CD14-positive monocyte (primary cell): ENCODE results near the gene LAMB1. TPM values are rescaled to one million over a fixed set of nuclear protein-coding genes. Genes with fewer than 3 reads are reported as not detected.

Experiments
- DNase-seq, 3 donors: peaks; one replicate each; pipeline ENCODE4 v3.0.0-alpha.2; 2011 to 2022
- H2AFZ ChIP-seq: 2 replicates; pipeline ENCODE4 v1.6.0; 2012; ENCODE audit warnings: mild to moderate bottlenecking, low read depth, low read length, inconsistent platforms; ENCODE audit not compliant: insufficient read depth, poor library complexity, severe bottlenecking
- H3K27ac ChIP-seq, 2 donors: 1 replicate in 1 of 2; 2 replicates in 1 of 2; pipeline ENCODE4 v1.5.1; 2012 to 2013; ENCODE audit warnings: low read length in 2 of 2, control low read depth in 1 of 2, inconsistent platforms in 1 of 2, low read depth in 1 of 2, mild to moderate bottlenecking in 1 of 2
- H3K27me3 ChIP-seq, 2 donors: one replicate each; pipeline versions ENCODE4 v1.6.0 to v1.6.1; 2011 to 2013; ENCODE audit warnings: low read length in 2 of 2; ENCODE audit not compliant: control insufficient read depth in 2 of 2, insufficient read depth in 2 of 2
- H3K36me3 ChIP-seq, 2 donors: replicated peaks in 1 of 2; 1 replicate in 1 of 2; 2 replicates in 1 of 2; pipeline versions ENCODE4 v1.5.1 to v1.6.1; 2012 to 2013; ENCODE audit warnings: low read length in 2 of 2, control low read depth in 1 of 2, inconsistent platforms in 1 of 2, mild to moderate bottlenecking in 1 of 2; ENCODE audit not compliant: insufficient read depth in 2 of 2, control insufficient read depth in 1 of 2
- H3K4me1 ChIP-seq, 2 donors: 1 replicate in 1 of 2; 2 replicates in 1 of 2; pipeline versions ENCODE4 v1.5.1 to v1.6.1; 2012 to 2013; ENCODE audit warnings: low read length in 2 of 2, control low read depth in 1 of 2, inconsistent platforms in 1 of 2, mild to moderate bottlenecking in 1 of 2, moderate library complexity in 1 of 2; ENCODE audit not compliant: insufficient read depth in 2 of 2, control insufficient read depth in 1 of 2
- H3K4me2 ChIP-seq: replicated peaks from 2 replicates; pipeline ENCODE3; 2012; ENCODE audit warnings: low read length, moderate library complexity, mild to moderate bottlenecking; ENCODE audit not compliant: poor library complexity, severe bottlenecking; ENCODE audit errors: extremely low read depth
- H3K4me3 ChIP-seq, 3 experiments: fragments of 200-600 bp in 1 of 3; sonication (generic) in 1 of 3; replicated peaks in 1 of 3; 1 replicate in 2 of 3; 2 replicates in 1 of 3; pipeline ENCODE4 v1.5.1; 2011 to 2013; ENCODE audit warnings: low read length in 3 of 3, mild to moderate bottlenecking in 3 of 3, control low read depth in 2 of 3, low read depth in 2 of 3, inconsistent platforms in 1 of 3, moderate library complexity in 1 of 3
- H3K79me2 ChIP-seq: 2 replicates; pipeline ENCODE4 v1.6.0; 2012; ENCODE audit warnings: mild to moderate bottlenecking, control low read depth, inconsistent platforms, low read length, moderate library complexity; ENCODE audit not compliant: insufficient read depth
- H3K9ac ChIP-seq: 2 replicates; pipeline ENCODE4 v1.6.0; 2017; ENCODE audit warnings: low read length, mild to moderate bottlenecking; ENCODE audit not compliant: insufficient read depth, poor library complexity, severe bottlenecking
- H3K9me3 ChIP-seq, 2 donors: replicated peaks in 1 of 2; 1 replicate in 1 of 2; 2 replicates in 1 of 2; pipeline versions ENCODE4 v1.5.1 to v1.6.1; 2012 to 2013; ENCODE audit warnings: low read length in 2 of 2, control low read depth in 1 of 2; ENCODE audit not compliant: control insufficient read depth in 1 of 2, insufficient read depth in 1 of 2
- H4K20me1 ChIP-seq: 2 replicates; pipeline ENCODE4 v1.6.0; 2012; ENCODE audit warnings: mild to moderate bottlenecking, low read length, control low read depth, moderate library complexity; ENCODE audit not compliant: insufficient read depth
- H3K27ac Mint-ChIP-seq, 7 donors: one replicate each; pipeline ENCODE4 v1.8.0; 2020; ENCODE audit warnings: mild to moderate bottlenecking in 7 of 7, mixed read lengths in 7 of 7, moderate library complexity in 6 of 7, inconsistent platforms in 2 of 7
- H3K27me3 Mint-ChIP-seq, 3 donors: one replicate each; pipeline ENCODE4 v1.8.0; 2021 to 2022; ENCODE audit warnings: low read depth in 3 of 3, mild to moderate bottlenecking in 3 of 3, mixed read lengths in 3 of 3, moderate library complexity in 3 of 3, inconsistent platforms in 1 of 3
- H3K36me3 Mint-ChIP-seq, 2 donors: one replicate each; pipeline ENCODE4 v1.8.0; 2020; ENCODE audit warnings: mixed read lengths in 2 of 2, inconsistent platforms in 1 of 2, mild to moderate bottlenecking in 1 of 2
- H3K4me1 Mint-ChIP-seq: one replicate; pipeline ENCODE4 v1.8.0; 2020; ENCODE audit warnings: mild to moderate bottlenecking, mixed read lengths
- H3K4me3 Mint-ChIP-seq, 2 donors: one replicate each; pipeline ENCODE4 v1.8.0; 2020; ENCODE audit warnings: mild to moderate bottlenecking in 2 of 2, mixed read lengths in 2 of 2, moderate library complexity in 1 of 2
- H3K9me3 Mint-ChIP-seq, 7 donors: one replicate each; pipeline ENCODE4 v1.8.0; 2020 to 2022; ENCODE audit warnings: mixed read lengths in 7 of 7, mild to moderate bottlenecking in 6 of 7, moderate library complexity in 6 of 7, inconsistent platforms in 2 of 7
- WGBS: methylation state at CpG from one replicate; pipeline ENCODE4 v1.1.5; 2013; ENCODE audit warnings: missing lambda C conversion rate; ENCODE audit not compliant: insufficient coverage; 5-methylcytosine and 5-hydroxymethylcytosine counted together
- intact Hi-C, 2 donors: fragments of 100-400 bp; cut with micrococcal nuclease; formaldehyde crosslinking; loops; one replicate each; pipeline versions ENCODE4 v1.15.0 to v1.15.1; 2023
- polyA plus RNA-seq, 3 donors: library from polyadenylated mRNA; depleted of rRNA in 1 of 3; unstranded in 2 of 3; stranded (reverse) in 1 of 3; fragments of 300-500 nt in 2 of 3; fragments of >200 nt in 1 of 3; fragmentation: Illumina TruSeq in 2 of 3; gene quantifications; 1 replicate in 2 of 3; 2 replicates in 1 of 3; pipeline ENCODE4 v1.2.3, GENCODE V29; 2012 to 2021
- TF ChIP-seq, protein P1 (sequence below): fragments of 200-600 bp; IDR thresholded peaks from one replicate; pipeline ENCODE4 v1.8.0; 2022; ENCODE audit warnings: antibody characterized with exemption, mild to moderate bottlenecking

LAMB1 gene
- polyA plus RNA-seq, 3 donors = 0.42 TPM; not detected in 2

DNA sequence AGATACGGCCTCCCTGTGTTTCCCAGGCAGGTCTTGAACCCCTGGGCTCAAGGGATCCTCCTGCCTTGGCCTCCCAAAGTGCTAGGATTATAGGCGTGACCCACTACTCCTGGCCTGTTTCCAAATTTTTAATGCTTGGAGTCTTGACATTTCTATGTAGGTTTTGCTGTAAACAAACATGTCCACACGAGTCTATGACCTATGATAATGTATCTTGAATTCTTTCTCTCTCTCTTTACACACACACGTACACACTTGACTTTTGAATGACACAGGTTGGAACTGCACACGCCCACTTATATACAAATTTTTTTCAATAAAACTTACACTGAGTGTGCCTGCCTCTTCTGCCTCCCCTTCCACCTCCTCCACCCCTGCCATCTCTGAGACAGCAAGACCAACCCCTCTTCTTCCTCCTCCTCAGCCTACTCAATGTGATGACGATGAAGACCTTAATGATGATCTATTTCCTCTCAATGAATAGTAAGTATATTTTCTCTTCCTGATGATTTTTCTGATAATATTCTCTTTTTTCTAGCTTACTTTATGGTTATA lies 44.1 kb upstream of the LAMB1 start:
- Histone ChIP-seq H3K27me3 (peaks cover 0 to 2% of the 10 kb centered on the region in 2 donors), H3K4me3 (no peak overlapping the region), H3K9ac (no peak overlapping the region), H4K20me1 (no peaks in the 10 kb centered on the region), H3K4me2 (no peak overlapping the region), H2AFZ (no peak overlapping the region), H3K9me3 (no peaks in the 10 kb centered on the region), H3K36me3 (no peaks in the 10 kb centered on the region), H3K27ac (no peak overlapping the region), H3K4me1 (no peaks in the 10 kb centered on the region), H3K79me2 (no peaks in the 10 kb centered on the region)
- TF ChIP-seq, protein P1, sequence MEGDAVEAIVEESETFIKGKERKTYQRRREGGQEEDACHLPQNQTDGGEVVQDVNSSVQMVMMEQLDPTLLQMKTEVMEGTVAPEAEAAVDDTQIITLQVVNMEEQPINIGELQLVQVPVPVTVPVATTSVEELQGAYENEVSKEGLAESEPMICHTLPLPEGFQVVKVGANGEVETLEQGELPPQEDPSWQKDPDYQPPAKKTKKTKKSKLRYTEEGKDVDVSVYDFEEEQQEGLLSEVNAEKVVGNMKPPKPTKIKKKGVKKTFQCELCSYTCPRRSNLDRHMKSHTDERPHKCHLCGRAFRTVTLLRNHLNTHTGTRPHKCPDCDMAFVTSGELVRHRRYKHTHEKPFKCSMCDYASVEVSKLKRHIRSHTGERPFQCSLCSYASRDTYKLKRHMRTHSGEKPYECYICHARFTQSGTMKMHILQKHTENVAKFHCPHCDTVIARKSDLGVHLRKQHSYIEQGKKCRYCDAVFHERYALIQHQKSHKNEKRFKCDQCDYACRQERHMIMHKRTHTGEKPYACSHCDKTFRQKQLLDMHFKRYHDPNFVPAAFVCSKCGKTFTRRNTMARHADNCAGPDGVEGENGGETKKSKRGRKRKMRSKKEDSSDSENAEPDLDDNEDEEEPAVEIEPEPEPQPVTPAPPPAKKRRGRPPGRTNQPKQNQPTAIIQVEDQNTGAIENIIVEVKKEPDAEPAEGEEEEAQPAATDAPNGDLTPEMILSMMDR = no peak
- Mint-ChIP-seq H3K4me3 (no peak overlapping the region), H3K9me3 (no peaks in the 10 kb centered on the region), H3K4me1 (no peaks in the 10 kb centered on the region), H3K27ac (no peak overlapping the region), H3K27me3 (peaks cover 0 to 8% (median 7%) of the 10 kb centered on the region in 3 donors), H3K36me3 (no peaks in the 10 kb centered on the region)
- no peak for DNase-seq
- 90% methylated on average over 3 of the region's 6 CpGs for WGBS
- intact Hi-C loops = no loop called here

DNA sequence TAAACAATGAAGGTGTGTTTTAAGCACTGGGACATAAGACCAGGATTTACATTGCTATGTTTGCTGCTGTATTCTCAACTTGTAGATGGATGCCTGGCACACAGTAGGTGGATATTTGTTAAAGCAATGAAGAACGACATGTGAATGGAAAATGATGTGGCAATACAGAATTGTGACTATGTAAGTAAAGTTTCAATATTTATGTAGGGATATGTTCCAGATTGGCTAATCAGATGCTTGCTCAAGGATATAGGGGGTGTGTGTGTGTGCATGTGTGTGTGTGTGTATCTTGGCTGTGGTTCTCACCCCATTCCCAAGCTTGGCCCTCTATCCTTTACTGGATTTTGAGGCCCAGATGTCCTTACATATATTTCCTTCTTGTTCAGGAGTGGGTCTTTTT lies 42.7 kb upstream of the LAMB1 start:
- Histone ChIP-seq H3K79me2 (no peaks in the 10 kb centered on the region), H3K9ac (no peak overlapping the region), H3K4me2 (no peak overlapping the region), H2AFZ (no peak overlapping the region), H3K27ac (no peak overlapping the region), H3K4me3 (no peak overlapping the region), H3K27me3 (peaks cover 0 to 2% of the 10 kb centered on the region in 2 donors), H3K36me3 (no peaks in the 10 kb centered on the region), H4K20me1 (no peaks in the 10 kb centered on the region), H3K9me3 (no peaks in the 10 kb centered on the region), H3K4me1 (no peaks in the 10 kb centered on the region)
- no peak overlapping the region for H3K4me3 Mint-ChIP-seq
- H3K9me3 Mint-ChIP-seq = no peaks in the 10 kb centered on the region
- H3K27ac Mint-ChIP-seq = no peak overlapping the region
- DNase-seq = no peak
- peaks cover 0 to 8% (median 7%) of the 10 kb centered on the region in 3 donors for H3K27me3 Mint-ChIP-seq
- H3K4me1 Mint-ChIP-seq = no peaks in the 10 kb centered on the region
- intact Hi-C loops = no loop called here
- 75% methylated on average over 1 of the region's 1 CpG for WGBS
- TF ChIP-seq, protein P1 = no peak
- H3K36me3 Mint-ChIP-seq = no peaks in the 10 kb centered on the region
